H9 (cell line): ENCODE data around the gene ODAD2. TPM values are rescaled to one million over a fixed set of nuclear protein-coding genes. Genes with fewer than 3 reads are reported as not detected.

ENCODE experiments used
- DNase-seq: peaks from one replicate; pipeline ENCODE4 v3.0.0-alpha.2; 2017
- H2AFZ ChIP-seq: one replicate; pipeline ENCODE4 v1.6.1; 2013; ENCODE audit warnings: mild to moderate bottlenecking, low read length, control low read depth, moderate library complexity
- H2AK5ac ChIP-seq: 2 replicates; pipeline ENCODE4 v1.6.1; 2013; ENCODE audit warnings: low read length, control low read depth, mixed read lengths; ENCODE audit not compliant: insufficient read length
- H2BK120ac ChIP-seq: one replicate; pipeline ENCODE4 v1.6.1; 2013; ENCODE audit warnings: low read depth, mild to moderate bottlenecking, low read length, control low read depth, inconsistent platforms; ENCODE audit not compliant: poor library complexity, severe bottlenecking
- H2BK12ac ChIP-seq: 2 replicates; pipeline ENCODE4 v1.6.1; 2013; ENCODE audit warnings: low read length, control low read depth, mixed read lengths, low read depth; ENCODE audit not compliant: insufficient read length
- H2BK15ac ChIP-seq: 2 replicates; pipeline ENCODE4 v1.6.1; 2013; ENCODE audit warnings: low read depth, low read length, control low read depth
- H2BK20ac ChIP-seq: one replicate; pipeline ENCODE4 v1.6.1; 2013; ENCODE audit warnings: low read depth, mild to moderate bottlenecking, low read length, control low read depth, inconsistent platforms; ENCODE audit not compliant: poor library complexity, severe bottlenecking
- H2BK5ac ChIP-seq: 2 replicates; pipeline ENCODE4 v1.6.1; 2013; ENCODE audit warnings: low read length, control low read depth, mixed read lengths; ENCODE audit not compliant: insufficient read length
- H3K14ac ChIP-seq: 2 replicates; pipeline ENCODE4 v1.6.1; 2013; ENCODE audit warnings: low read length, control low read depth; ENCODE audit not compliant: insufficient read depth
- H3K18ac ChIP-seq: 2 replicates; pipeline ENCODE4 v1.6.1; 2013; ENCODE audit warnings: low read depth, mild to moderate bottlenecking, mixed read lengths, low read length, control low read depth; ENCODE audit not compliant: insufficient read length
- H3K23ac ChIP-seq: 2 replicates; pipeline ENCODE4 v1.6.1; 2013; ENCODE audit warnings: low read length, control low read depth, mixed read lengths, low read depth; ENCODE audit not compliant: insufficient read length
- H3K23me2 ChIP-seq: 2 replicates; pipeline ENCODE4 v1.6.1; 2013; ENCODE audit warnings: low read depth, mild to moderate bottlenecking, mixed read lengths, low read length, control low read depth; ENCODE audit not compliant: insufficient read length, poor library complexity, severe bottlenecking
- H3K27ac ChIP-seq: 2 replicates; pipeline ENCODE4 v1.5.1; 2013; ENCODE audit warnings: low read length, control low read depth, mixed read lengths, low read depth; ENCODE audit not compliant: insufficient read length
- H3K27me3 ChIP-seq: 2 replicates; pipeline ENCODE4 v1.6.1; 2013; ENCODE audit warnings: low read length, control low read depth, inconsistent platforms; ENCODE audit not compliant: insufficient read depth
- H3K4ac ChIP-seq: 2 replicates; pipeline ENCODE4 v1.6.1; 2013; ENCODE audit warnings: low read depth, mild to moderate bottlenecking, control low read depth, inconsistent platforms, low read length, moderate library complexity
- H3K4me1 ChIP-seq: 2 replicates; pipeline ENCODE4 v1.6.1; 2013; ENCODE audit warnings: low read length, control low read depth, inconsistent platforms; ENCODE audit not compliant: insufficient read depth
- H3K4me2 ChIP-seq: 2 replicates; pipeline ENCODE4 v1.6.1; 2013; ENCODE audit warnings: low read length, control low read depth, mixed read lengths; ENCODE audit not compliant: insufficient read length, insufficient read depth
- H3K56ac ChIP-seq: 2 replicates; pipeline ENCODE4 v1.6.1; 2013; ENCODE audit warnings: low read depth, mild to moderate bottlenecking, mixed read lengths, low read length, control low read depth; ENCODE audit not compliant: insufficient read length
- H3K79me1 ChIP-seq: 2 replicates; pipeline ENCODE4 v1.6.1; 2013; ENCODE audit warnings: low read depth, mild to moderate bottlenecking, moderate library complexity, low read length, control low read depth, inconsistent platforms; ENCODE audit not compliant: insufficient read depth, poor library complexity, severe bottlenecking
- H3K79me2 ChIP-seq: 2 replicates; pipeline ENCODE4 v1.6.1; 2013; ENCODE audit warnings: low read length, control low read depth, inconsistent platforms; ENCODE audit not compliant: insufficient read depth
- H3K9ac ChIP-seq: 2 replicates; pipeline ENCODE4 v1.6.1; 2013; ENCODE audit warnings: low read length, control low read depth, mixed read lengths; ENCODE audit not compliant: insufficient read length; ENCODE audit errors: extremely low read depth
- H3K9me3 ChIP-seq: one replicate; pipeline ENCODE4 v1.6.1; 2013; ENCODE audit warnings: low read depth, low read length, inconsistent platforms; ENCODE audit not compliant: control insufficient read depth
- H3T11ph ChIP-seq: one replicate; pipeline ENCODE4 v1.6.1; 2013; ENCODE audit warnings: mild to moderate bottlenecking, low read length, control low read depth, inconsistent platforms
- H4K20me1 ChIP-seq: one replicate; pipeline ENCODE4 v1.6.1; 2013; ENCODE audit not compliant: control insufficient read depth, insufficient read length, insufficient read depth
- H4K5ac ChIP-seq: 2 replicates; pipeline ENCODE4 v1.6.1; 2013; ENCODE audit warnings: low read depth, mild to moderate bottlenecking, mixed read lengths, low read length, control low read depth; ENCODE audit not compliant: insufficient read length
- H4K8ac ChIP-seq: replicated peaks from 2 replicates; pipeline ENCODE4 v1.6.1; 2013; ENCODE audit warnings: low read length, control low read depth, mixed read lengths, low read depth; ENCODE audit not compliant: insufficient read length
- H4K91ac ChIP-seq: 2 replicates; pipeline ENCODE4 v1.6.1; 2013; ENCODE audit warnings: low read depth, mild to moderate bottlenecking, moderate library complexity, mixed read lengths, low read length, control low read depth; ENCODE audit not compliant: insufficient read length
- H3K27ac Mint-ChIP-seq, 3 experiments: 2 replicates in 2 of 3; 3 replicates in 1 of 3; pipeline ENCODE4 v1.8.0; 2020 to 2021; ENCODE audit warnings: mixed read lengths in 3 of 3, mild to moderate bottlenecking in 1 of 3, moderate library complexity in 1 of 3
- H3K27me3 Mint-ChIP-seq: 2 replicates; pipeline ENCODE4 v1.8.0; 2021; ENCODE audit warnings: low read depth, mild to moderate bottlenecking, moderate library complexity, mixed read lengths
- H3K36me3 Mint-ChIP-seq, 3 experiments: 2 replicates in 2 of 3; 3 replicates in 1 of 3; pipeline ENCODE4 v1.8.0; 2020 to 2021; ENCODE audit warnings: low read depth in 3 of 3, mixed read lengths in 3 of 3; ENCODE audit not compliant: insufficient read depth in 1 of 3
- H3K4me1 Mint-ChIP-seq, 2 experiments: 2 replicates each; pipeline ENCODE4 v1.8.0; 2020; ENCODE audit warnings: mixed read lengths in 2 of 2
- H3K4me3 Mint-ChIP-seq, 2 experiments: 2 replicates in 1 of 2; 3 replicates in 1 of 2; pipeline ENCODE4 v1.8.0; 2020 to 2021; ENCODE audit warnings: mild to moderate bottlenecking in 2 of 2, mixed read lengths in 2 of 2, moderate library complexity in 1 of 2
- H3K9me3 Mint-ChIP-seq, 2 experiments: 2 replicates in 1 of 2; 3 replicates in 1 of 2; pipeline ENCODE4 v1.8.0; 2020; ENCODE audit warnings: mild to moderate bottlenecking in 2 of 2, mixed read lengths in 2 of 2, moderate library complexity in 1 of 2
- CTCF ChIP-seq: fragments of 200-600 bp; sonication (generic); conservative IDR thresholded peaks from 3 replicates; pipeline ENCODE4 v1.8.0; 2021; ENCODE audit warnings: antibody characterized with exemption, mild to moderate bottlenecking
- WGBS: extraction: QIAGEN DNeasy Blood & Tissue Kit; methylation state at CpG from one replicate; pipeline ENCODE4 v1.1.7; 2013; ENCODE audit warnings: missing lambda C conversion rate, low lambda C conversion rate, mixed read lengths; ENCODE audit not compliant: insufficient read length; ENCODE audit errors: extremely low coverage; 5-methylcytosine and 5-hydroxymethylcytosine counted together
- total RNA-seq: library from RNA; stranded (reverse); gene quantifications from 2 replicates; pipeline ENCODE4 v1.2.1, GENCODE V29; 2021

The ODAD2 gene
- total RNA-seq, 1 experiment from 2014 or later: 4.5 TPM

DNA sequence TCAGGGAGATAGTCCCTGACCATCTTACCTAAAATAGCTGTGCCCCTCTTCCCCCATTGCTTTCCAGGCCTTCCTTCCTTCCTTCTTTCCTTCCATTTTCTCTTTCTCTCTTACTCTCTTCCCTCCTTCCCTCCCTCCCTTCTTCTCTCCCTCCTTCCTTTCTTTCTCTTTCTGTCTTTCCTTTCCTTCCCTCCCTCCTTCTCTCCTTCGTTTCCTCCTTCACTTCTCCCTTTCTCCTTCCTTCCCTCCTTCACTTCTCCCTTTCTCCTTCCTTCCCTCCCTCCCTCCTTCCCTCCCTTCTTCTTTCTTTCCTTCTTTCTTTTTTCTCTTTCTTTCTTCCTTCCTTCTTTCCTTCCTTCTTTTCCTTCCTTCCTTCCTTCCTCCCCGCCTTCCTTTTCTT lies 228.7 kb downstream of the ODAD2 start:
- no peak overlapping the region for H3T11ph ChIP-seq
- no peak overlapping the region for H2BK120ac ChIP-seq
- H3K56ac ChIP-seq: no peak overlapping the region
- H2AFZ ChIP-seq: no peak overlapping the region
- H3K9ac ChIP-seq: no peak overlapping the region
- no peaks in the 10 kb centered on the region; the same call in 1 of the 2 replicates for H3K4me1 ChIP-seq
- Mint-ChIP-seq H3K4me1 (peaks cover 15 to 17% of the 10 kb centered on the region in 2 experiments), H3K4me3 (no peak overlapping the region), H3K36me3 (no peaks in the 10 kb centered on the region), H3K27me3 (no peaks in the 10 kb centered on the region; the same call in 1 of the 2 replicates), H3K9me3 (no peaks in the 10 kb centered on the region; a peak in 1 of 5 replicates), H3K27ac (no peak overlapping the region)
- H3K18ac ChIP-seq: no peak overlapping the region
- H3K27ac ChIP-seq: no peak overlapping the region
- no peak overlapping the region for H4K5ac ChIP-seq
- no peaks in the 10 kb centered on the region for H3K27me3 ChIP-seq
- H4K8ac ChIP-seq: no peak overlapping the region
- no peak overlapping the region for H2BK15ac ChIP-seq
- no peak overlapping the region for H4K91ac ChIP-seq
- H3K23me2 ChIP-seq: no peaks in the 10 kb centered on the region
- DNase-seq: no peak
- 100% methylated on average over 1 of the region's 2 CpGs for WGBS
- no peak overlapping the region for H3K4me2 ChIP-seq
- no peaks in the 10 kb centered on the region for H3K79me2 ChIP-seq
- no peak overlapping the region for H2BK20ac ChIP-seq
- no peak overlapping the region for H3K14ac ChIP-seq
- no peak overlapping the region for H3K4ac ChIP-seq
- H3K79me1 ChIP-seq: no peaks in the 10 kb centered on the region
- H4K20me1 ChIP-seq: no peaks in the 10 kb centered on the region
- H3K23ac ChIP-seq: no peak overlapping the region
- no peak overlapping the region for H2AK5ac ChIP-seq
- H2BK5ac ChIP-seq: no peak overlapping the region
- H3K9me3 ChIP-seq: no peaks in the 10 kb centered on the region
- no peak for TF ChIP-seq CTCF
- no peak overlapping the region for H2BK12ac ChIP-seq
